SK-N-SH (cell line): ENCODE data around the gene KRT23. TPM values are rescaled to one million over a fixed set of nuclear protein-coding genes. Genes with fewer than 3 reads are reported as not detected.

Experiments
- CTCF ChIA-PET: fragments of 300-600, 350-600 bp; formaldehyde crosslinking; extraction: SDS; loops from one replicate; lab custom pipeline; 2021; lab: Yijun Ruan, JAX
- POLR2A ChIA-PET: fragments of 350-600 bp; sonication (Branson Sonifier 250); formaldehyde crosslinking; extraction: SDS; loops from one replicate; lab custom pipeline; 2020; ENCODE audit warnings: antibody characterized with exemption, inconsistent platforms; lab: Yijun Ruan, JAX
- DNase-seq: peaks from one replicate; pipeline ENCODE4 v3.0.0; 2012
- H2AFZ ChIP-seq: fragments of 200-600 bp; sonication (generic); 2 replicates; pipeline ENCODE4 v1.8.1; 2016; ENCODE audit warnings: antibody characterized with exemption, mild to moderate bottlenecking, low read depth
- H3F3A ChIP-seq: fragments of 200-600 bp; sonication (generic); replicated peaks from 2 replicates; pipeline ENCODE3; 2016; ENCODE audit warnings: antibody characterized with exemption, mild to moderate bottlenecking; ENCODE audit not compliant: insufficient read depth
- H3K27ac ChIP-seq, 2 experiments: fragments of 200-500 bp in 1 of 2; fragments of 200-600 bp in 1 of 2; sonication (Bioruptor generic) in 1 of 2; sonication (generic), shearing (Covaris generic) in 1 of 2; 2 replicates each; pipeline versions ENCODE4 v1.5.1 to v1.6.1; 2014 to 2016; ENCODE audit warnings: low read depth in 2 of 2, inconsistent platforms in 1 of 2, low read length in 1 of 2, mild to moderate bottlenecking in 1 of 2, mixed read lengths in 1 of 2
- H3K27me3 ChIP-seq: fragments of 200-600 bp; sonication (generic), shearing (Covaris generic); 2 replicates; pipeline ENCODE4 v1.6.1; 2016; ENCODE audit warnings: mixed run types; ENCODE audit not compliant: insufficient read depth
- H3K36me3 ChIP-seq, 2 experiments: fragments of 200-500 bp in 1 of 2; fragments of 200-600 bp in 1 of 2; sonication (Bioruptor generic) in 1 of 2; sonication (generic) in 1 of 2; replicated peaks in 1 of 2; 2 replicates each; pipeline versions ENCODE3 to v1.5.1; 2014 to 2016; ENCODE audit warnings: low read length in 1 of 2, mild to moderate bottlenecking in 1 of 2; ENCODE audit not compliant: insufficient read depth in 2 of 2, control insufficient read depth in 1 of 2
- H3K4me1 ChIP-seq, 2 experiments: fragments of 200-500 bp in 1 of 2; fragments of 200-600 bp in 1 of 2; sonication (Bioruptor generic) in 1 of 2; sonication (generic), shearing (Covaris generic) in 1 of 2; 2 replicates each; pipeline versions ENCODE4 v1.5.1 to v1.6.1; 2014 to 2016; ENCODE audit warnings: low read depth in 1 of 2, low read length in 1 of 2, mixed run types in 1 of 2; ENCODE audit not compliant: insufficient read depth in 2 of 2, control insufficient read depth in 1 of 2
- H3K4me2 ChIP-seq: fragments of 200-600 bp; sonication (generic), shearing (Covaris generic); 2 replicates; pipeline ENCODE4 v1.6.1; 2017; ENCODE audit warnings: mixed run types
- H3K4me3 ChIP-seq, 2 experiments: fragments of 200-500 bp in 1 of 2; fragments of 200-600 bp in 1 of 2; sonication (Bioruptor generic) in 1 of 2; sonication (generic), shearing (Covaris generic) in 1 of 2; 2 replicates each; pipeline versions ENCODE4 v1.5.1 to v1.8.1; 2014 to 2016; ENCODE audit warnings: low read depth in 2 of 2, inconsistent platforms in 1 of 2, low read length in 1 of 2, mild to moderate bottlenecking in 1 of 2, mixed read lengths in 1 of 2, moderate library complexity in 1 of 2
- H3K79me2 ChIP-seq: fragments of 200-600 bp; sonication (generic); 2 replicates; pipeline ENCODE4 v1.8.1; 2017; ENCODE audit warnings: mild to moderate bottlenecking; ENCODE audit not compliant: insufficient read depth
- H3K9ac ChIP-seq: fragments of 200-600 bp; sonication (generic); 2 replicates; pipeline ENCODE4 v1.6.1; 2017; ENCODE audit warnings: mixed run types
- H3K9me2 ChIP-seq: fragments of 200-600 bp; sonication (generic); 2 replicates; pipeline ENCODE4 v1.6.1; 2017; ENCODE audit warnings: mixed run types
- H3K9me3 ChIP-seq: fragments of 200-600 bp; sonication (generic); 2 replicates; pipeline ENCODE4 v1.6.1; 2017; ENCODE audit warnings: mixed run types, mild to moderate bottlenecking, moderate library complexity
- H4K20me1 ChIP-seq: fragments of 200-600 bp; sonication (generic); 2 replicates; pipeline ENCODE4 v1.6.1; 2017; ENCODE audit warnings: mild to moderate bottlenecking, mixed run types; ENCODE audit not compliant: insufficient read depth
- EP300 ChIP-seq, 2 experiments: IDR thresholded peaks; 2 replicates each; pipeline versions ENCODE4 v1.4.0 to v1.6.1; 2012; ENCODE audit warnings: borderline replicate concordance in 1 of 2, low read depth in 1 of 2, low read length in 1 of 2
- EZH2phosphoT487 ChIP-seq: fragments of 200-600 bp; sonication (generic); IDR thresholded peaks from 2 replicates; pipeline ENCODE4 v1.6.1; 2017; ENCODE audit warnings: low read depth, mixed run types, mild to moderate bottlenecking, antibody characterized with exemption, moderate library complexity, borderline replicate concordance
- FOSL2 ChIP-seq: IDR thresholded peaks from 2 replicates; pipeline ENCODE4 v1.4.0; 2012; ENCODE audit warnings: low read depth, mild to moderate bottlenecking, moderate library complexity, borderline replicate concordance
- FOXJ3 ChIP-seq: sonication (generic); formaldehyde crosslinking; IDR thresholded peaks from 2 replicates; pipeline ENCODE4 v1.5.1; 2020; ENCODE audit warnings: mild to moderate bottlenecking, missing genetic modification reagents
- FOXM1 ChIP-seq: IDR thresholded peaks from 2 replicates; pipeline ENCODE4 v1.4.0; 2012; ENCODE audit warnings: low read depth, mild to moderate bottlenecking
- GABPA ChIP-seq: IDR thresholded peaks from 2 replicates; pipeline ENCODE4 v1.4.0; 2012; ENCODE audit warnings: low read depth, mild to moderate bottlenecking
- JUND ChIP-seq: IDR thresholded peaks from 2 replicates; pipeline ENCODE4 v1.4.0; 2012
- NFIC ChIP-seq: IDR thresholded peaks from 2 replicates; pipeline ENCODE4 v1.4.0; 2012; ENCODE audit warnings: borderline replicate concordance
- RFX5 ChIP-seq: IDR thresholded peaks from 2 replicates; pipeline ENCODE4 v1.6.1; 2012; ENCODE audit warnings: mild to moderate bottlenecking, improper control_type of control experiment, low read length
- SIN3A ChIP-seq: IDR thresholded peaks from 2 replicates; pipeline ENCODE4 v1.6.1; 2012; ENCODE audit warnings: low read depth, mild to moderate bottlenecking, low read length, moderate library complexity, borderline replicate concordance
- TAF1 ChIP-seq: IDR thresholded peaks from 2 replicates; pipeline ENCODE4 v1.6.1; 2012; ENCODE audit warnings: low read depth, mild to moderate bottlenecking, low read length, moderate library complexity, borderline replicate concordance
- TCF12 ChIP-seq: IDR thresholded peaks from 2 replicates; pipeline ENCODE4 v1.4.0; 2012
- TEAD4 ChIP-seq: IDR thresholded peaks from 2 replicates; pipeline ENCODE4 v1.4.0; 2012; ENCODE audit warnings: mild to moderate bottlenecking, borderline replicate concordance; ENCODE audit not compliant: insufficient read depth
- USF2 ChIP-seq: fragments of 150-350 bp; IDR thresholded peaks from 2 replicates; pipeline ENCODE4 v1.6.1; 2017; ENCODE audit warnings: antibody characterized with exemption, low read length, low read depth, borderline replicate concordance
- YY1 ChIP-seq: IDR thresholded peaks from 2 replicates; pipeline ENCODE4 v1.4.0; 2012; ENCODE audit warnings: low read depth, mild to moderate bottlenecking
- WGBS: methylation state at CpG from one replicate; pipeline ENCODE4 v1.1.6; 2017; ENCODE audit warnings: low lambda C conversion rate; 5-methylcytosine and 5-hydroxymethylcytosine counted together
- polyA plus RNA-seq, 3 experiments: library from polyadenylated mRNA; depleted of rRNA; stranded (reverse); fragments of >200 nt; gene quantifications; 2 replicates each; pipeline ENCODE4 v1.2.3, GENCODE V29; 2012
- TF ChIP-seq, protein P1 (sequence below): IDR thresholded peaks from 2 replicates; pipeline ENCODE4 v1.4.0; 2012; ENCODE audit warnings: low read depth, borderline replicate concordance

KRT23 gene
- polyA plus RNA-seq, 1 of the 3 experiments (the other 2 are of a cell fraction) = not detected

GRCh38 chr17:40980117-40980516 lies 42.7 kb upstream of the KRT23 start:
- no peak overlapping the region for H2AFZ ChIP-seq
- peaks cover 46% of the 10 kb centered on the region; the same call in 1 of the 2 replicates for H3K27me3 ChIP-seq
- no peaks in the 10 kb centered on the region for H3F3A ChIP-seq
- H4K20me1 ChIP-seq = no peaks in the 10 kb centered on the region
- 72% methylated on average over 3 of the region's 3 CpGs for WGBS
- H3K9me3 ChIP-seq = no peaks in the 10 kb centered on the region
- POLR2A ChIA-PET = no interaction called here
- no peaks in the 10 kb centered on the region for H3K79me2 ChIP-seq
- H3K36me3 ChIP-seq = no peaks in the 10 kb centered on the region
- no peaks in the 10 kb centered on the region; a peak in 1 of 4 replicates for H3K4me1 ChIP-seq
- no peak overlapping the region for H3K9ac ChIP-seq
- no peak for DNase-seq
- H3K4me2 ChIP-seq = no peak overlapping the region
- CTCF ChIA-PET = interaction anchor here (1.4 kb wide), 1 partner anchor 668 kb away, joined by 3 read pairs; no protein-coding TSS in a partner anchor
- H3K27ac ChIP-seq = no peak overlapping the region
- TF ChIP-seq, protein P1, sequence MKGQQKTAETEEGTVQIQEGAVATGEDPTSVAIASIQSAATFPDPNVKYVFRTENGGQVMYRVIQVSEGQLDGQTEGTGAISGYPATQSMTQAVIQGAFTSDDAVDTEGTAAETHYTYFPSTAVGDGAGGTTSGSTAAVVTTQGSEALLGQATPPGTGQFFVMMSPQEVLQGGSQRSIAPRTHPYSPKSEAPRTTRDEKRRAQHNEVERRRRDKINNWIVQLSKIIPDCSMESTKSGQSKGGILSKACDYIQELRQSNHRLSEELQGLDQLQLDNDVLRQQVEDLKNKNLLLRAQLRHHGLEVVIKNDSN = no peak
- no peak for TF ChIP-seq NFIC
- no peak for TF ChIP-seq TCF12
- TF ChIP-seq TAF1 = no peak
- no peak for TF ChIP-seq JUND
- TF ChIP-seq GABPA = no peak
- no peak for TF ChIP-seq USF2
- TF ChIP-seq, all 33 proteins: peak for 0
- Histone ChIP-seq H3K4me3 (no peak overlapping the region), H3K9me2 (no peaks in the 10 kb centered on the region)

- Histone ChIP-seq H3K9me3 (no peaks in the 10 kb centered on the region), H3K4me3 (no peak overlapping the region), H3K27ac (no peak overlapping the region), H3K9ac (no peak overlapping the region), H3K36me3 (no peaks in the 10 kb centered on the region), H3K4me1 (no peaks in the 10 kb centered on the region; a peak in 1 of 4 replicates), H3K79me2 (no peaks in the 10 kb centered on the region), H3K9me2 (no peaks in the 10 kb centered on the region), H3K27me3 (peaks cover 48% of the 10 kb centered on the region; the same call in 1 of the 2 replicates), H4K20me1 (no peaks in the 10 kb centered on the region), H3F3A (no peaks in the 10 kb centered on the region), H3K4me2 (no peak overlapping the region), H2AFZ (no peak overlapping the region)
- DNase-seq = no peak
- ChIA-PET CTCF (no interaction called here), POLR2A (no interaction called here)
- TF ChIP-seq SIN3A (no peak), TEAD4 (no peak), EP300 (IDR thresholded peaks at IDR 0.05; ENCODE audit: borderline replicate concordance in 1 of 2, low read depth in 1 of 2, low read length in 1 of 2) (no peak), FOSL2 (no peak), RFX5 (no peak), YY1 (no peak), EZH2phosphoT487 (no peak), FOXM1 (no peak), FOXJ3 (CRISPR knock-in tag) (no peak)
- WGBS = 57% methylated on average over 9 of the region's 13 CpGs
Observed at GRCh38 chr17:40978575-40979151, 41.2 kb upstream of the KRT23 start.
